Activated naive CD8-positive, alpha-beta T cell treated with anti-CD3 and anti-CD28 coated beads, Interleukin-2, amount 50 U/mL, for 24 hours (primary cell): ENCODE results near the gene LARGE1.
A peak's percentile ranks its signal among the peaks of the same experiment; 100 is the strongest.

Experiments used
- ATAC-seq: fragments of 150-1000 bp; cut with Tn5 transposase; one replicate; pipeline ENCODE4 v1.10.0; 2021
- DNase-seq: peaks from one replicate; pipeline ENCODE4 v3.0.0; 2021
- H3K27ac Mint-ChIP-seq: one replicate; pipeline ENCODE4 v1.8.0; 2021; ENCODE audit warnings: mild to moderate bottlenecking, mixed read lengths
- H3K27me3 Mint-ChIP-seq: one replicate; pipeline ENCODE4 v1.8.0; 2021; ENCODE audit warnings: mixed read lengths
- H3K36me3 Mint-ChIP-seq: one replicate; pipeline ENCODE4 v1.8.0; 2021; ENCODE audit warnings: low read depth, mixed read lengths
- H3K4me1 Mint-ChIP-seq: one replicate; pipeline ENCODE4 v1.8.0; 2021; ENCODE audit warnings: mixed read lengths
- H3K4me3 Mint-ChIP-seq: one replicate; pipeline ENCODE4 v1.8.0; 2021; ENCODE audit warnings: mild to moderate bottlenecking, moderate library complexity, mixed read lengths
- H3K9me3 Mint-ChIP-seq: one replicate; pipeline ENCODE4 v1.8.0; 2021; ENCODE audit warnings: mixed read lengths

The LARGE1 gene

DNA sequence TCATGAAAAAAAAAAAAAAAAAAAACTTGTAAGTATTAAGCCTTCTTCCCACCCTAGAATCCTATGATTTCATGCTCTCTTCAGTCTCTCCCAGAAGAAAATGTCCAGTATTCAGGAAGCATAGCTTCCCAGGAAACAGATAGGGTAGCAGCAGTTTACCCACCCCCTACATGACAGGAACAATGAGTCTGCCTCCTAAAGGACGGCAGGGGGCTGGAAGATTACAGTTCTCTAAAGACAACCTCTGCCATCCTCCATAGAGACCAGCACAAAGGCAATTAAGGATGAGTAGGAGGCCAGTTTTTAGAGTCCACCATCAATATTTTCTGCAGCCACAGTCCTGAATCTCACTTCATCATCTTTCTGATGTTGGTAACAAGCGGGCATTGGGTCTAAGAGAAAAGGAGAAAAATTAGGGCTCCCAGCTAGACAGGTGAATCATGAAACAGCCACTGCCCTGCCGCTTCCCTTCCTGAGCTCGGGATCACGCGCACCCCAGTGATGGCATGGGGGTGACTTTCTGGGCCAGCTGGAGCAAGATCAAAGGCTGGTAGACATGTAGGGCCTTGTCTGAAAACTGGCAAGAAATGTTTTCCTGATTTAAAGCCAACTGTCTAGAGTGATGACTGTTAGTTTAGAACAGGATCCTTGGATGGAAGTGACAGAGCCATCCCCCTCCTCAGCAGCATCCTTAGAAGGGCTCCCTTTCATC is 322.8 kb downstream of the LARGE1 start:
- no peak for ATAC-seq
- peaks cover 4% of the 10 kb centered on the region for H3K9me3 Mint-ChIP-seq
- H3K36me3 Mint-ChIP-seq: no peaks in the 10 kb centered on the region
- H3K27me3 Mint-ChIP-seq: peaks cover 3% of the 10 kb centered on the region
- no peak for DNase-seq
- no peaks in the 10 kb centered on the region for H3K4me1 Mint-ChIP-seq
- H3K27ac Mint-ChIP-seq: no peak overlapping the region
- H3K4me3 Mint-ChIP-seq: no peak overlapping the region

DNA sequence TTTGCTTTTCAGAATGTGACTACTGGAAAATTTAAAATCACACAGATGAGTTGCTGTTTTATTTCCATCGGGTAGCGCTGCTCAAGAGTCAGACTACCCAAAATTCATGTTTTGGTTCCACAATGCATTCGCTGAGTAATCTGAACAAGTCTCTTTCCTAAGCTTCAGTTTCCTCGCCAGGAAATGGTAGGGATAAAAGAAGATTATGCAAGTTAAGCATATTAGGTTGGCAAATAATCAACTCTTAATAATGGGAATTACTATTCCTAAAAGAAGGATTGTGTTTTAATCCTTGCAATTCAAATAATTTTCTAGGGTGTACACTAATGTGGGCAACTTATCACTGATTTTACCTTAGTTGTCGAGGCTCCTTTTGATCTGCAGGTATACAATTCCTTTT is 326.5 kb downstream of the LARGE1 start:
- DNase-seq (no peak), ATAC-seq (no peak)
- Mint-ChIP-seq H3K36me3 (no peaks in the 10 kb centered on the region), H3K27me3 (peaks cover 3% of the 10 kb centered on the region), H3K4me3 (no peak overlapping the region), H3K9me3 (peaks cover 4% of the 10 kb centered on the region), H3K27ac (no peak overlapping the region), H3K4me1 (no peaks in the 10 kb centered on the region)

DNA sequence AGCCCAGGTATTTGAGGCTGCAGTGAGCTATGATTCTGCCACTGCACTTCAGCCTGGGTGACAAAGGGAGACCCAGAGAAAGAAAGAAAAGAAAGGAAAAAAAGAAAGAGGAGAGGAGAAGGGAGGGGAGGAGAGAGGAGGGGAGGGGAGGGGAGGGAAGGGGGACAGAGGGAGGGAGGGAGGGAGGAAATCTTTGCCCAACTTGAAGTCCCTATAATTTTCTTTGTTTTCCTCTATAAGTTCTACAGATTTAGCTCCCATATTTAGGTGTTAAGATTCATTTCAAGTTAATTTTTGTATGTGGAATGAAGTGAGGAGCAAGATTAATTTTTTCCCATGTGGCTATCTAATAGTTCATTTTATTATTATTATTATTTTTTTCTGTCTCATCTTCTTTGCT is 328.3 kb downstream of the LARGE1 start:
- H3K9me3 Mint-ChIP-seq: peaks cover 4% of the 10 kb centered on the region
- H3K4me1 Mint-ChIP-seq: no peaks in the 10 kb centered on the region
- no peak overlapping the region for H3K4me3 Mint-ChIP-seq
- no peak overlapping the region for H3K27ac Mint-ChIP-seq
- DNase-seq (no peak), ATAC-seq (no peak)
- H3K36me3 Mint-ChIP-seq: no peaks in the 10 kb centered on the region
- H3K27me3 Mint-ChIP-seq: peaks cover 3% of the 10 kb centered on the region

DNA sequence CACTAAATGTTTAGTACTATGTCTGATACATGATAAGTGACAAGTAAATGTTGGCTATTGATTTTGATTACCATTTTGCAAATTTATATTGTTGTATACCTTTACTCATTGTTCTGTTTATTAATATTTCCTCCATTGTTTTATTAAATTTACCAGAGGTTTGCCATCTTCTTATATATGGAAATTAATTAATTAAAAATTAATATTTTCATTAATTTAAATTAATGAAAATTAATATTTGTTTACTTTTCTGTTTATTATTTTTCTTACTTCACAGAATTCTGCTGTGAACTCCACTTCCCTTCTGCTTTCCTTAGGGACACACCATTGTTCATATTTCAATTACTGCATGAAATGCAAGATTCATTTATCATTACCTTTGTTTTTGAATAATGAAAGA is 331.0 kb downstream of the LARGE1 start:
- Mint-ChIP-seq H3K4me3 (no peak overlapping the region), H3K36me3 (no peaks in the 10 kb centered on the region), H3K27me3 (no peaks in the 10 kb centered on the region), H3K9me3 (peaks cover 4% of the 10 kb centered on the region), H3K27ac (no peak overlapping the region), H3K4me1 (no peaks in the 10 kb centered on the region)
- no peak for ATAC-seq
- no peak for DNase-seq

DNA sequence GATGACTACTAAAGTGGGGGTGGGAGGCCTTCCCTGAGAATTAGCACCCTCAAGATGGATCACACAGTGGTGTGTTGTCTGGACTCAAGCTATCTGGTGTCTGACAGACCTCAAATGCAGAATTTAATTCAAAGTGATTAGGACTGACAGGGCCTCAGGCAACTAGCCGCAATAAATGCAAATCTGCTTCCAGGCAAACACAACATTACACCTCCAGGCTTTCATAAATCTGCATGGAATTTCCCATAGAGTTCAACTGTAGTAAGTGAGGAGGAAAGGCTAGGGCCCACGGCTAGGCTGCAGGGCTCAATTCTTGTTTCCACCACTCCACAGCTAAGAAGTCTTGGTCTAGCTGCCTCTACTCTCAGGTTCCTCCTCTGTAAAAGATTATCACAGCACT is 331.4 kb downstream of the LARGE1 start:
- H3K27me3 Mint-ChIP-seq: no peaks in the 10 kb centered on the region
- no peak for DNase-seq
- H3K4me1 Mint-ChIP-seq: no peaks in the 10 kb centered on the region
- H3K27ac Mint-ChIP-seq: no peak overlapping the region
- H3K36me3 Mint-ChIP-seq: no peaks in the 10 kb centered on the region
- no peak overlapping the region for H3K4me3 Mint-ChIP-seq
- peaks cover 4% of the 10 kb centered on the region for H3K9me3 Mint-ChIP-seq
- ATAC-seq: no peak

DNA sequence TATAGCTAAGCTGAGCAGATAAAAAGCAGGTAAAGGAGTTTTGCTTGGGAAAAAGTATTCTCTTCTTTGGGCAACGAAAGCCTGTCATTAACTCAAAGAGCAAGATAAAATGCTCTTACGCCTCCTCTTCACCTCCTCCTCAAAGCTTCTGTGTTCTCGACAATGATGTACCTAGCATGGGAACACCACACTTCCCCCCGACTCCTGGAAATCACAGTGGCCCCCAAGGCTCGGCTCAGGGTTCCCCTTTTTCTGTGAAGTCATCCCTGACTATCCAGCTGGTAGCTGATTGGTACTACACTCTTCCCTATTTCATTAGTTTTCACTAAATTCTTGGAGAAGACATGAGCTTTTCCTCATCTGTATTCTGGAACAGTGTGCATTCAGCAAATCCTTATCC is 336.1 kb downstream of the LARGE1 start:
- H3K27me3 Mint-ChIP-seq: no peaks in the 10 kb centered on the region
- DNase-seq (no peak), ATAC-seq (no peak)
- H3K4me1 Mint-ChIP-seq: peaks cover 2% of the 10 kb centered on the region
- no peaks in the 10 kb centered on the region for H3K9me3 Mint-ChIP-seq
- H3K27ac Mint-ChIP-seq: no peak overlapping the region
- no peaks in the 10 kb centered on the region for H3K36me3 Mint-ChIP-seq
- no peak overlapping the region for H3K4me3 Mint-ChIP-seq

DNA sequence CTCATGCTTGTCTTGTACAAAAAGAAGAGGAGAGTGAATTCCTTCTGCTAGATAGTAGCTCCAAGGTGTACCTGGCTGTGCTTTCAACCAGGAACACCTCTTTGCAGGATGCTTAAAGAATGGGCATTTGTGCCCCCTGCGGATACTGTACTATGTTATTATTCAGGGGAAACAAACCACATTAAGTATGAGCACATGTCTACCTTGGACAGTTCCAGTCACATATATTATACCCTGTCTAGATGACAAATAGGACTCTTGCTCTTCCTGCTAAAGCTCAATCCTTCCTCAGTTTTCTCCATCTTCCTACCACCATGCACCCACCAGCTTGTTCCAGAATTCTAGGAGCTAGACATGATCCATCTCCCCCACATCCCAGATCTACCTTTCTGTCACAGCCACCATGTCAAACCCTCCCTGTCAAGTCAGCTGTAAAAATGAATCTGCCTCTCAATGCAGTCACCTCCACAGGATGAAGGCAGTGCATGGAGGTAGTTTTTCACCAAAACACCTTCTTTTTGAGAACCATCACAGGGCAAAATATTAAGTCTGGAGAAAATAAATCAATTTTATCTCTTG is 337.4 kb downstream of the LARGE1 start:
- no peaks in the 10 kb centered on the region for H3K27me3 Mint-ChIP-seq
- no peaks in the 10 kb centered on the region for H3K9me3 Mint-ChIP-seq
- no peak overlapping the region for H3K27ac Mint-ChIP-seq
- H3K4me1 Mint-ChIP-seq: peaks cover 3% of the 10 kb centered on the region
- no peak for DNase-seq
- no peak overlapping the region for H3K4me3 Mint-ChIP-seq
- H3K36me3 Mint-ChIP-seq: no peaks in the 10 kb centered on the region
- ATAC-seq: no peak

DNA sequence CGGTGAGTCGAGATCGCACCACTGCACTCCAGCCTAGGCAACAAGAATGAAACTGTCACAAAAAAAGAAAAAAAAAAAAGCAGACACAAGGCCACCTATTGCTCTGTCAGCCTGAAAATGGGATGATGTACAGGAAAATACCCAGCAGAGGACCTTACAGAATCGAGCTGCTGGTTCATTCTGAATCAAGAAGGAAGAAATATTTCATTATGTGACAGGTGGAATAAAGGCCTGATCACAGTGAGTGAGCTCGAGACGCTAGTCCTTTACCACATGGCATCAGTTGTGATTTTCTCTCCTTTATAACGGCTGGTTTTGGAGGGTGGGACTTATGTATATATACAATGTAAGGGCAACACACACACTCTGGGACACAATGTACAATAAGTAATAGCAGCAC is 340.0 kb downstream of the LARGE1 start:
- Mint-ChIP-seq H3K4me3 (no peak overlapping the region), H3K9me3 (no peaks in the 10 kb centered on the region), H3K27ac (no peak overlapping the region), H3K27me3 (no peaks in the 10 kb centered on the region), H3K4me1 (peaks cover 13% of the 10 kb centered on the region), H3K36me3 (no peaks in the 10 kb centered on the region)
- ATAC-seq (no peak), DNase-seq (no peak)

DNA sequence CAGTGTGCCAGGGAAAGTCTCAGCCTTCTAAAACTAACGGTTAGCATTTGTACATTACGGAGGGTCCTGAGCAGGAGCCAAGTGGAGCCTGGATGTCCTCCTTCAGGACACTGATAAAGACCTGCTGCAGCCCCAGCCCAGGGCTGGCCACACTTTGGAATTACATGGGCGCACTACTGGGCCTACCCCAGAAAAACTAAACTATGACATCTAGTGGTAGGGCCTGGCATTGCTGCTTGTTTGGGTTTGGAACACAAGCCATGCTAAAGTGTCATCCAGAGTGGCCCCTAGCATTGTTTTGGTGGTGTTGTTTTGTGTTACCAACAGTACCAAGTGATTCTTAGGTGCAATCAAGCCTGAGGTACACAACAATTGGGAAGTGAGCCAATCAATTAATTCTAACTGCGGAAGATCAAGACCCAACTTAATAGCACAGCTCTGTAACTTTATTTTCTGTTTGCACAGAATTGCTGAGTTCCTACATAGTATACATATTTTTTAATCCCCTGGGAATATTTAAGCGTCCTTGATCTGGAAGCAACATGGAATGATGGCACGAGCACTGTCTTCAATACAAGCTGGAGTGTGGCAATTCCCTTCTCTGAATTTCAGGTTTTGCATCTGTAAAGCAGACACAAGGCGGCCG is 340.7 kb downstream of the LARGE1 start:
- Mint-ChIP-seq H3K9me3 (no peaks in the 10 kb centered on the region), H3K27ac (no peak overlapping the region), H3K27me3 (no peaks in the 10 kb centered on the region), H3K36me3 (no peaks in the 10 kb centered on the region), H3K4me1 (peaks cover 13% of the 10 kb centered on the region), H3K4me3 (no peak overlapping the region)
- ATAC-seq: no peak
- DNase-seq: peak; percentile 50

DNA sequence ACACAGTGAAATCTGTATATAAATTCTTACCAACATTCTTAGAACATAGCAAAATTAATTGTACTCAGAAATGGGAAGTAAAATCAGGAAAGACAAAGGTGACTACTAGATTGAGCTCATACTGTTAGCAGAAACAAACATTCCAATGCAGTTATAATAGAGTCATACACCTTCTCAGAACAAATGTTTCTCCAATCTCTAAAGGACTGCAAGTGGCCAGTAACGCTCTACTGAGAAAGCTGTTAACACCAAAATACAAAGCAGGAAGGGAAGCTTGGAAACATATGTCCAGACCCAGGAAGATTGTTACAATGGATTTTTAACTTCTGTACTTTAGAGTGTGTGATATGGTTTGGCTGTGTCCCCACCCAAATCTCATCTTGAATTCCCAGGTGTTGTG is 341.5 kb downstream of the LARGE1 start:
- no peak overlapping the region for H3K27ac Mint-ChIP-seq
- H3K27me3 Mint-ChIP-seq: no peaks in the 10 kb centered on the region
- H3K4me1 Mint-ChIP-seq: peaks cover 13% of the 10 kb centered on the region
- H3K9me3 Mint-ChIP-seq: no peaks in the 10 kb centered on the region
- H3K4me3 Mint-ChIP-seq: no peak overlapping the region
- DNase-seq (no peak), ATAC-seq (no peak)
- H3K36me3 Mint-ChIP-seq: no peaks in the 10 kb centered on the region

DNA sequence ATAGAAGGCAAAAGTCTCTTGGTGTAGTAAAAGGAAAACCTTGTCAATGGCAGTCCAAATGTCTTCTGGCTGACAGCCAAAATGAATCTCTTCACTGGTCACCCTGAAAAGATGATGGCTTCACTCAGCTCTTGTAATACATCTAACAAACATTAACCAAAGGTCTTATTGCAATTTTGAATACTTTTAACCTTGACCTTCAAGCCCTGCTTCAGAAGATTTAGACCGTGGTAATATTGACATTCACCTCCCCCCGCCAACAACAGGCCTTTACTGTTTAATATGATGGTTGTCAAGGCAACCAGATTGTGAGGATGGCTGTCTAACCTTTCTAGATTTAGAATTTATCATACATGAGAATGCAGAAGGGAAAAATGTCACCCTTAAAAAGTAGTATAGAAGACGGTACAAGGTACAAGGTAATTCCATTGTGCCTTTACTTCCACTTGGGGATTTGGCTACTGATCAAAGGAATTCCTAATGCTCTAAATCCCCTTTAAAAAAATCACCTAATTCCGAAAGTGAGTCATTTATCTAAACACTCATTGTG is 342.3 kb downstream of the LARGE1 start:
- peaks cover 13% of the 10 kb centered on the region for H3K4me1 Mint-ChIP-seq
- no peaks in the 10 kb centered on the region for H3K36me3 Mint-ChIP-seq
- no peak overlapping the region for H3K27ac Mint-ChIP-seq
- no peaks in the 10 kb centered on the region for H3K27me3 Mint-ChIP-seq
- no peaks in the 10 kb centered on the region for H3K9me3 Mint-ChIP-seq
- no peak overlapping the region for H3K4me3 Mint-ChIP-seq
- ATAC-seq (no peak), DNase-seq (no peak)

DNA sequence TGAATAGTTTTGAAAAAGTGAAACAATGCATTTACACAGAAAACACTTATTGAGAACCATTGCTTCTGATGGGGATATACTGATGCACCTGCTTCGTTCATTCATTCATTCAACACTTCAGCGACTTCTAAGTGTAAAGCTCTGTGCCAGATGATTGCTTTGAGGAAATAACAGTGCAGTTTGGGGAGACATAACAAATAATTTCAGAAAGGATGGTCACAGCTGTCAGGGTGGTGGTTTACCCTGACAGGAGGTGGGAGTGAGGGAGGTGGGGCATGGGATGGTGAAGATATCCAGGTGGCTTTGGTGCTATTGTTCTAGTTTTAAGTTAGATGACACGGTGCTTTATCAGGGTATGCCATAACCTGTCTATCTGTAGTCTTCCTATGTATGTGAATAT is 344.1 kb downstream of the LARGE1 start:
- Mint-ChIP-seq H3K9me3 (no peaks in the 10 kb centered on the region), H3K27ac (no peak overlapping the region), H3K4me3 (no peak overlapping the region), H3K4me1 (peaks cover 16% of the 10 kb centered on the region), H3K36me3 (no peaks in the 10 kb centered on the region), H3K27me3 (no peaks in the 10 kb centered on the region)
- DNase-seq (no peak), ATAC-seq (no peak)

DNA sequence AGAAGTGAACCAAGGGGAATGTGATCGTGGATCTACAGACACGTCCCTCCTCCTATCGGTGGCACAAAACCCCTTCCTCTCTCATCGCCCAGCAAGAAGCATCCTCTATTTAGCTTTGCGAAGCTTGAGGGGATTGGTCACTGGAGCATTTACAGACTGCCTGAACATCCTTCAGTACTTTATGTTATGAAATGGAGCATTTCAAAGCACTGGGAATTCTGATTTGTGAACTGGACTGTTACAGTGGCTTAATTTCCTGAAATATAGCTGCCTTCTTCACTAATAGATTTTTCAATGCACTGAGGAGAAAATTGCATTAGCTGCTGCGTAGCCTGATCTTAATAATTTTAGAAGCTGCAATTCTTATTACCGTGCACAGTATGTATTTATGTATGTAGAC is 344.5 kb downstream of the LARGE1 start:
- H3K4me3 Mint-ChIP-seq: no peak overlapping the region

DNA sequence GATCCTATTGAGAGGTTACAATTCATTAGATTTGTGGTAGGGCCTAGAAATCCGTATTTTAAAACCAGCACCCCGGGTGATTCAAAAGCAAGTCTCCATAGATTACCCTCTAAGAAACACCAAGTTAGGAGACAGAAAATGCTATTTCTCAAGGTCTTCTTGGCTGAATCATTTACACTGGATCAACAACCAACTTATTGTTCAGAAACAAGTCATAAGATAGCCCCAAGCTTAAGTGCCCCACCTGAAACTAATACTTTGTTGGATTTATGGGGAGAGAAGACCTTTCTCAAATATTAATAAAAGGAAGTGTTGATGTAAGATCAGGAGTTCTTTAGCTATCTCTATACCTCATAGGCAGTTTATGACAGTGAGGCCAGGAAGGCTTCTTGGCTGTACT is 345.2 kb downstream of the LARGE1 start:
- Mint-ChIP-seq H3K9me3 (no peaks in the 10 kb centered on the region), H3K27ac (no peak overlapping the region)
- DNase-seq: no peak

More for the DNA sequence above, 344.5 kb downstream of the LARGE1 start:
- ATAC-seq: no peak
- no peak for DNase-seq
- H3K36me3 Mint-ChIP-seq: no peaks in the 10 kb centered on the region
- no peak overlapping the region for H3K27ac Mint-ChIP-seq
- peaks cover 16% of the 10 kb centered on the region for H3K4me1 Mint-ChIP-seq
- no peaks in the 10 kb centered on the region for H3K9me3 Mint-ChIP-seq
- no peaks in the 10 kb centered on the region for H3K27me3 Mint-ChIP-seq

DNA sequence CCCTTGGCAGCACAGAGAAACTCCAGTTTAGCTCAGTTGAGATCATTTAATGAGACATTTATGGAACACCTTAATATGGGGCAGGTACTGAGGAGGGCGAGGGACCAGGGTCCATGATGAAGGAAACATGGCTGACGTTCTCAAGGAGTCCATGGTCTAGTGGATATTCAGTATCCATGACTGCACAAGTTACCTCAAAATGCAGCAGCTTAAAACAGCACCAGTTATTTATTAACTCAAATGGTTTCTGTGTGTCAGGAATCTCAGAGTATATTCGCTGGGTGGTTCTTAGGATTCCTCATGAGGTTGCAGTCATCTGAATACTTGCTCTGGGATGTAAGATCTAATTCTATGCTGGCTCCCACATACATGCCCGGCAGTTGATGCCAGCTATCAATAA is 346.8 kb downstream of the LARGE1 start:
- no peaks in the 10 kb centered on the region for H3K27me3 Mint-ChIP-seq
- H3K4me3 Mint-ChIP-seq: no peak overlapping the region
- H3K27ac Mint-ChIP-seq: no peak overlapping the region
- DNase-seq: no peak
- H3K4me1 Mint-ChIP-seq: peaks cover 18% of the 10 kb centered on the region
- no peak for ATAC-seq
- no peaks in the 10 kb centered on the region for H3K36me3 Mint-ChIP-seq
- H3K9me3 Mint-ChIP-seq: no peaks in the 10 kb centered on the region

More for the DNA sequence above, 345.2 kb downstream of the LARGE1 start:
- H3K27me3 Mint-ChIP-seq: no peaks in the 10 kb centered on the region
- no peak for ATAC-seq
- no peaks in the 10 kb centered on the region for H3K36me3 Mint-ChIP-seq
- no peak overlapping the region for H3K4me3 Mint-ChIP-seq
- H3K4me1 Mint-ChIP-seq: peaks cover 17% of the 10 kb centered on the region
